Cardiac fibroblast (primary cell): ENCODE data around the gene MBNL2.

Experiments
- DNase-seq, 2 donors: peaks; one replicate each; pipeline versions ENCODE4 v3.0.0 to v3.0.0-alpha.2; 2010; ENCODE audit warnings: low read depth in 2 of 2
- H3K4me3 ChIP-seq, 2 donors: replicated peaks in 1 of 2; 1 replicate in 1 of 2; 2 replicates in 1 of 2; pipeline ENCODE4 v1.5.1; 2011; ENCODE audit warnings: low read depth in 2 of 2, low read length in 2 of 2, mild to moderate bottlenecking in 2 of 2, moderate library complexity in 1 of 2
- TF ChIP-seq, protein P1 (sequence below): IDR thresholded peaks from one replicate; pipeline ENCODE4 v1.5.1; 2011; ENCODE audit warnings: low read depth, mild to moderate bottlenecking, low read length, inconsistent platforms

Gene MBNL2

GRCh38 chr13:97436845-97437244 is 214.7 kb downstream of the MBNL2 start:
- peak overlapping the region in 1 of 2 donors; percentile 81 for H3K4me3 ChIP-seq
- DNase-seq, result no peak
- TF ChIP-seq, protein P1, sequence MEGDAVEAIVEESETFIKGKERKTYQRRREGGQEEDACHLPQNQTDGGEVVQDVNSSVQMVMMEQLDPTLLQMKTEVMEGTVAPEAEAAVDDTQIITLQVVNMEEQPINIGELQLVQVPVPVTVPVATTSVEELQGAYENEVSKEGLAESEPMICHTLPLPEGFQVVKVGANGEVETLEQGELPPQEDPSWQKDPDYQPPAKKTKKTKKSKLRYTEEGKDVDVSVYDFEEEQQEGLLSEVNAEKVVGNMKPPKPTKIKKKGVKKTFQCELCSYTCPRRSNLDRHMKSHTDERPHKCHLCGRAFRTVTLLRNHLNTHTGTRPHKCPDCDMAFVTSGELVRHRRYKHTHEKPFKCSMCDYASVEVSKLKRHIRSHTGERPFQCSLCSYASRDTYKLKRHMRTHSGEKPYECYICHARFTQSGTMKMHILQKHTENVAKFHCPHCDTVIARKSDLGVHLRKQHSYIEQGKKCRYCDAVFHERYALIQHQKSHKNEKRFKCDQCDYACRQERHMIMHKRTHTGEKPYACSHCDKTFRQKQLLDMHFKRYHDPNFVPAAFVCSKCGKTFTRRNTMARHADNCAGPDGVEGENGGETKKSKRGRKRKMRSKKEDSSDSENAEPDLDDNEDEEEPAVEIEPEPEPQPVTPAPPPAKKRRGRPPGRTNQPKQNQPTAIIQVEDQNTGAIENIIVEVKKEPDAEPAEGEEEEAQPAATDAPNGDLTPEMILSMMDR, result no peak

- TF ChIP-seq, protein P1, result no peak
- no peak for DNase-seq
- no peak overlapping the region for H3K4me3 ChIP-seq
These were observed 215.6 kb downstream of the MBNL2 start for GRCh38 chr13:97437729-97438128.

DNA sequence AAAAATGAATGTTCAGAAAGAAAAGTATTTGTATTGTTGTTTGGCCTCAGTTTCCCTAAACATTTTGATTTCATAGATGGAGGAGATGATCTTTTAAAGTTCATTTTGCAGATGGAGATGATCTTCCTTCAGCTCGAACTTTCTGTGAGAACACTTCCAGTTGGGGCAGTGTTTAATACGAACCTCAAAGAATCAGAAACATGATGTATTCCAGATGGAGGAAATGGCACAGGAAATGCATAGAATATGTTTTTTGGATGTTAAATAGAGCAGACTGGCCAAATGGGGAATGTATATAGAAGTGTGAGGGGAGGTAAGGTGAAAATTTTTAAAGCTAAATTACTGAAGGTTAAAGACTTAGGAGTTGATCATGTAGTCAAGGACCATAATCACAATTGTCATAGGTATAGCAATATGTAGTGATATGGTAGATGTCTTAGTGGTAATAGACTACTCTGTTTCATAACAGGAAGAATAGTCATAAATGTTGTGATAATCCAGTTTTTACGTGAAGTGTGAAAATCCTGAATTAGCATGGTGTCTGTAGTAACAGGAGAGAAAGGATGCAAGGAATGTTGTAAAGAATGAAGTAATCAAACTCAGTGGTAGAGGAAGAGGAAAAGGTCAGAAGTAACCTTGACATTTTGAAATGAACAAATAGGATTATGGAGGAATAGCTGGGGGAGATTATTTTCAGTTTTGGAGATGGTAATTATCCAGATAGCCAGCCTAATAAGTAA is 216.9 kb downstream of the MBNL2 start:
- H3K4me3 ChIP-seq, result no peak overlapping the region
- TF ChIP-seq, protein P1, result no peak
- DNase-seq, result peak in 1 of 2 donors; percentile 47

DNA sequence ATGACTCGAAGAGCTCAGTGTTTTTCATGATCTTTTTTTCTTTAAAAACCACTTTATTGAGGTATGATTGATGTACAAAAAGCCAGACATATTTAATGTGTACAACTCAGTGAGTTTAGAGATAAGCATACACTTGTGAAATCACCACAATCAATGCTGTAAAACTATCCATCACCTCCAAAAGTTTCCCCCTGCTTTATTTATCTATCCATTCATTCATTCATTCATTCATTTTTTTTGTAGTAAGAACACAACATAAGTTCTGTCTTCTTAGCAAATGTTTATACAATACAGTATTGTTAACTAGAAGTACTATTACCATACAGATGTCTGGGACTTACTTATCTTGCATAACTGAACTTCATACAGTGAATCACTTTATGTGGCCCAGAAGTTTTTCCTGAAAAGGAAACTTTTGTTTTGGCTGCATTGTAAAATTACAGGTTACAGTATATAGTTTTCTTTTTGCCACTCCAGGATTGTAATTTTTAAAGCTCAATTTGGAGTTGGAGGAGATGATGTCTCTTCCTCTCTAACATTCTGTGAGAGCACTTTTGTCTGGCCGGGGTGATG is 218.6 kb downstream of the MBNL2 start:
- peak; percentile 24 to 49 for DNase-seq
- no peak overlapping the region for H3K4me3 ChIP-seq
- TF ChIP-seq, protein P1, result no peak

- no peak for DNase-seq
- TF ChIP-seq, protein P1, result no peak
- no peak overlapping the region for H3K4me3 ChIP-seq
These were observed 219.2 kb downstream of the MBNL2 start for GRCh38 chr13:97441368-97441767.
